Suprapubic skin (tissue), 4 donors: ENCODE data around the gene HOXD9. TPM values are rescaled to one million over a fixed set of nuclear protein-coding genes. Genes with fewer than 3 reads are reported as not detected.

Source experiments
- DNase-seq, 2 donors: peaks; one replicate each; pipeline ENCODE4 v3.0.0-alpha.2; 2019; ENCODE audit warnings: low spot score in 2 of 2
- H3K27ac ChIP-seq: fragments of 200-600 bp; sonication (generic); one replicate; pipeline ENCODE4 v1.5.1; 2019
- H3K27me3 ChIP-seq: fragments of 200-600 bp; sonication (generic); one replicate; pipeline ENCODE4 v1.5.1; 2019
- H3K36me3 ChIP-seq: fragments of 200-600 bp; sonication (generic); one replicate; pipeline ENCODE4 v1.5.1; 2019
- H3K4me1 ChIP-seq: fragments of 200-600 bp; sonication (generic); one replicate; pipeline ENCODE4 v1.5.1; 2019
- H3K4me3 ChIP-seq: fragments of 200-600 bp; sonication (generic); one replicate; pipeline ENCODE4 v1.5.1; 2019; ENCODE audit warnings: mild to moderate bottlenecking
- H3K9me3 ChIP-seq: fragments of 200-600 bp; sonication (generic); one replicate; pipeline ENCODE4 v1.5.1; 2019
- CTCF ChIP-seq, 2 donors: fragments of 200-600 bp in 1 of 2; fragments of 450-650 bp in 1 of 2; sonication (generic) in 1 of 2; IDR thresholded peaks; one replicate each; pipeline ENCODE4 v1.5.1; 2016 to 2019; ENCODE audit warnings: antibody characterized with exemption in 2 of 2, mild to moderate bottlenecking in 1 of 2, moderate library complexity in 1 of 2
- EP300 ChIP-seq: sonication (generic); formaldehyde crosslinking; IDR thresholded peaks from one replicate; pipeline ENCODE4 v1.6.1; 2017; ENCODE audit warnings: antibody characterized with exemption
- POLR2A ChIP-seq, 2 donors: fragments of 450-650 bp; IDR thresholded peaks; one replicate each; pipeline ENCODE4 v1.6.1; 2017; ENCODE audit warnings: antibody characterized with exemption in 2 of 2, mild to moderate bottlenecking in 2 of 2, moderate library complexity in 2 of 2
- POLR2AphosphoS5 ChIP-seq, 3 donors: sonication (generic); formaldehyde crosslinking; IDR thresholded peaks; one replicate each; pipeline ENCODE4 v1.6.1; 2017; ENCODE audit warnings: antibody characterized with exemption in 3 of 3
- WGBS: methylation state at CpG from one replicate; pipeline ENCODE4 v1.1.5; 2018; 5-methylcytosine and 5-hydroxymethylcytosine counted together
- total RNA-seq, 4 donors: library from RNA; depleted of rRNA; stranded (reverse); fragments of >200 nt; gene quantifications; one replicate each; pipeline ENCODE4 v1.1.0, GENCODE V29; 2016

HOXD9 gene
- total RNA-seq, 4 donors from 2014 or later, result 0.26 to 3.1 (median 2.6) TPM; not detected in 1

GRCh38 chr2:176125772-176126054, 3.2 kb downstream of the HOXD9 start:
- no peak for TF ChIP-seq CTCF (IDR thresholded peaks at IDR 0.05)
- no peak for TF ChIP-seq POLR2AphosphoS5 (IDR thresholded peaks at IDR 0.05)
- no peak for TF ChIP-seq POLR2A (IDR thresholded peaks at IDR 0.05)
- TF ChIP-seq EP300, result no peak
- Histone ChIP-seq H3K4me1 (peaks cover 55% of the 10 kb centered on the region), H3K36me3 (no peaks in the 10 kb centered on the region), H3K4me3 (no peak overlapping the region), H3K27ac (no peak overlapping the region), H3K27me3 (peaks cover 97% of the 10 kb centered on the region), H3K9me3 (no peaks in the 10 kb centered on the region)
- 50% methylated on average over 6 of the region's 6 CpGs for WGBS
- DNase-seq, result no peak

GRCh38 chr2:176126929-176127773, 4.6 kb downstream of the HOXD9 start:
- WGBS, result 6% methylated on average over 13 of the region's 13 CpGs
- H3K9me3 ChIP-seq, result no peaks in the 10 kb centered on the region
- TF ChIP-seq POLR2A (IDR thresholded peaks at IDR 0.05) (no peak), CTCF (IDR thresholded peaks at IDR 0.05) (peak; percentile 71 to 77), EP300 (no peak), POLR2AphosphoS5 (IDR thresholded peaks at IDR 0.05) (no peak)
- peaks cover 97% of the 10 kb centered on the region for H3K27me3 ChIP-seq
- H3K4me3 ChIP-seq, result no peak overlapping the region
- H3K4me1 ChIP-seq, result peaks cover 49% of the 10 kb centered on the region
- H3K27ac ChIP-seq, result no peak overlapping the region
- no peaks in the 10 kb centered on the region for H3K36me3 ChIP-seq
- peak in 1 of 2 donors; percentile 74 for DNase-seq

GRCh38 chr2:176127774-176128072, 5.2 kb downstream of the HOXD9 start:
- H3K27me3 ChIP-seq, result peaks cover 97% of the 10 kb centered on the region
- H3K36me3 ChIP-seq, result no peaks in the 10 kb centered on the region
- H3K27ac ChIP-seq, result peak overlapping the region; percentile 96
- 35% methylated on average over 4 of the region's 4 CpGs for WGBS
- H3K9me3 ChIP-seq, result no peaks in the 10 kb centered on the region
- TF ChIP-seq POLR2A (IDR thresholded peaks at IDR 0.05), result no peak
- no peak for TF ChIP-seq POLR2AphosphoS5 (IDR thresholded peaks at IDR 0.05)
- TF ChIP-seq CTCF (IDR thresholded peaks at IDR 0.05), result no peak
- no peak for TF ChIP-seq EP300
- DNase-seq, result no peak
- peak overlapping the region; percentile 65 for H3K4me3 ChIP-seq
- peaks cover 49% of the 10 kb centered on the region for H3K4me1 ChIP-seq

GRCh38 chr2:176128172-176128981, 5.9 kb downstream of the HOXD9 start:
- no peak for TF ChIP-seq EP300
- no peak for TF ChIP-seq POLR2AphosphoS5 (IDR thresholded peaks at IDR 0.05)
- TF ChIP-seq POLR2A (IDR thresholded peaks at IDR 0.05), result no peak
- TF ChIP-seq CTCF (IDR thresholded peaks at IDR 0.05), result no peak
- 15% methylated on average over 45 of the region's 49 CpGs for WGBS
- H3K36me3 ChIP-seq, result no peaks in the 10 kb centered on the region
- peak overlapping the region; percentile 96 for H3K27ac ChIP-seq
- H3K4me3 ChIP-seq, result peak overlapping the region; percentile 65
- H3K4me1 ChIP-seq, result peaks cover 48% of the 10 kb centered on the region
- H3K9me3 ChIP-seq, result no peaks in the 10 kb centered on the region
- H3K27me3 ChIP-seq, result peaks cover 97% of the 10 kb centered on the region
- peak; percentile 61 to 68 for DNase-seq
